GM12878 (cell line): ENCODE measurements around the gene NRP1. TPM values are rescaled to one million over a fixed set of nuclear protein-coding genes. Genes with fewer than 3 reads are reported as not detected.

Experiments used
- ATAC-seq: fragments of 200-7000 bp; cut with Tn5 transposase; 3 replicates; pipeline ENCODE4 v1.9.1; 2020; ENCODE audit warnings: mild to moderate bottlenecking, moderate library complexity
- BruUV-seq: library from RNA; stranded (reverse); fragments of 400-500 nt; replicated peaks from 2 replicates; lab custom pipeline; 2021; lab: Mats Ljungman, UMichigan
- CTCF ChIA-PET: fragments of 300-600 bp; sonication (Branson Sonifier 250); formaldehyde crosslinking; extraction: SDS; loops from one replicate; lab custom pipeline; 2021; ENCODE audit warnings: inconsistent platforms; lab: Yijun Ruan, JAX
- POLR2A ChIA-PET: fragments of 350-600 bp; formaldehyde crosslinking; extraction: SDS; loops from one replicate; lab custom pipeline; 2021; ENCODE audit warnings: inconsistent platforms; lab: Charles Lee
- RAD21 ChIA-PET: fragments of 300-600 bp; sonication (Branson Sonifier 250); formaldehyde crosslinking; loops from one replicate; lab custom pipeline; 2023; ENCODE audit warnings: antibody characterized with exemption; ENCODE audit not compliant: unreplicated experiment; lab: Charles Lee
- SMC1A ChIA-PET: fragments of 300-600 bp; sonication (Branson Sonifier 250); formaldehyde crosslinking; loops from one replicate; lab custom pipeline; 2023; ENCODE audit not compliant: unreplicated experiment, uncharacterized antibody; lab: Charles Lee
- DNase-seq: peaks from one replicate; pipeline ENCODE4 v3.0.0-alpha.2; 2011; ENCODE audit warnings: low read depth, low spot score
- FAIRE-seq: peaks from 3 replicates; lab custom pipeline; 2011; peaks lifted over from hg19 to GRCh38; lab: Jason Lieb, UNC
- H2AFZ ChIP-seq: 2 replicates; pipeline ENCODE4 v1.6.0; 2011; ENCODE audit warnings: low read depth, low read length, control low read depth; ENCODE audit not compliant: control insufficient read depth
- H3K27ac ChIP-seq: 2 replicates; pipeline ENCODE4 v1.5.1; 2011; ENCODE audit warnings: control low read depth; ENCODE audit not compliant: control insufficient read depth, insufficient read depth
- H3K27me3 ChIP-seq, 2 experiments: replicated peaks in 1 of 2; 2 replicates each; pipeline versions ENCODE4 v1.6.0 to v1.6.1; 2011; ENCODE audit warnings: low read length in 1 of 2; ENCODE audit not compliant: control insufficient read depth in 2 of 2, insufficient read depth in 2 of 2
- H3K36me3 ChIP-seq, 2 experiments: 2 replicates each; pipeline ENCODE4 v1.5.1; 2011; ENCODE audit warnings: low read length in 1 of 2; ENCODE audit not compliant: control insufficient read depth in 2 of 2, insufficient read depth in 2 of 2
- H3K4me1 ChIP-seq: 2 replicates; pipeline ENCODE4 v1.6.1; 2011; ENCODE audit warnings: mild to moderate bottlenecking, low read length, moderate library complexity, mixed read lengths; ENCODE audit not compliant: control insufficient read depth, insufficient read depth
- H3K4me2 ChIP-seq: 2 replicates; pipeline ENCODE4 v1.6.0; 2011; ENCODE audit warnings: control low read depth; ENCODE audit not compliant: control insufficient read depth, insufficient read depth
- H3K4me3 ChIP-seq: fragments of 200-600 bp; sonication (generic); 2 replicates; pipeline ENCODE4 v1.5.1; 2016
- H3K79me2 ChIP-seq: 2 replicates; pipeline ENCODE4 v1.6.0; 2011; ENCODE audit warnings: low read length; ENCODE audit not compliant: control insufficient read depth, insufficient read depth
- H3K9ac ChIP-seq: 2 replicates; pipeline ENCODE4 v1.8.0; 2011; ENCODE audit warnings: low read length, control low read depth, mixed read lengths; ENCODE audit not compliant: control insufficient read depth, insufficient read depth
- H3K9me3 ChIP-seq: replicated peaks from 3 replicates; pipeline ENCODE4 v1.5.1; 2011; ENCODE audit warnings: mild to moderate bottlenecking, low read length; ENCODE audit not compliant: control insufficient read depth, insufficient read depth
- H4K20me1 ChIP-seq: 2 replicates; pipeline ENCODE4 v1.6.0; 2011; ENCODE audit not compliant: control insufficient read depth, insufficient read depth
- CBX3 ChIP-seq: fragments of 200-600 bp; sonication (generic); IDR thresholded peaks from 2 replicates; pipeline ENCODE4 v1.6.1; 2016; ENCODE audit warnings: low read depth, borderline replicate concordance
- CHD4 ChIP-seq: fragments of 200-600 bp; sonication (generic); IDR thresholded peaks from 2 replicates; pipeline ENCODE4 v1.6.1; 2016; ENCODE audit warnings: mild to moderate bottlenecking
- EED ChIP-seq: sonication (generic); IDR thresholded peaks from 2 replicates; pipeline ENCODE4 v1.6.1; 2016; ENCODE audit warnings: antibody characterized with exemption, low read depth
- GABPA ChIP-seq: IDR thresholded peaks from 2 replicates; pipeline ENCODE4 v1.6.1; 2014; ENCODE audit warnings: antibody characterized with exemption, low read depth, mild to moderate bottlenecking, inconsistent platforms
- IRF4 ChIP-seq: IDR thresholded peaks from 2 replicates; pipeline ENCODE4 v1.6.1; 2011; ENCODE audit warnings: low read depth, low read length
- KAT2A ChIP-seq: conservative IDR thresholded peaks from 2 replicates; pipeline ENCODE4 v1.6.1; 2011; ENCODE audit warnings: low read depth, low read length; ENCODE audit not compliant: control insufficient read depth
- LARP7 ChIP-seq: fragments of 450-650 bp; IDR thresholded peaks from 2 replicates; pipeline ENCODE4 v1.6.1; 2017; ENCODE audit warnings: mild to moderate bottlenecking
- NFXL1 ChIP-seq: fragments of 450-650 bp; IDR thresholded peaks from 2 replicates; pipeline ENCODE4 v1.6.1; 2017; ENCODE audit warnings: antibody characterized with exemption, mild to moderate bottlenecking, borderline replicate concordance
- PAX5 ChIP-seq: IDR thresholded peaks from 2 replicates; pipeline ENCODE4 v1.6.1; 2011; ENCODE audit warnings: low read depth, low read length, borderline replicate concordance
- SPI1 ChIP-seq: IDR thresholded peaks from 2 replicates; pipeline ENCODE4 v1.6.1; 2011; ENCODE audit warnings: low read depth, mild to moderate bottlenecking, low read length, moderate library complexity, borderline replicate concordance; ENCODE audit not compliant: insufficient read depth
- TARDBP ChIP-seq: IDR thresholded peaks from 2 replicates; pipeline ENCODE4 v1.6.1; 2016; ENCODE audit warnings: borderline replicate concordance
- TCF12 ChIP-seq: IDR thresholded peaks from 2 replicates; pipeline ENCODE4 v1.6.1; 2011; ENCODE audit warnings: low read depth, mild to moderate bottlenecking, low read length
- WGBS: methylation state at CpG from one replicate; pipeline ENCODE4 v1.1.6; 2016; ENCODE audit warnings: low lambda C conversion rate; ENCODE audit not compliant: insufficient replicate concordance, insufficient coverage; ENCODE audit errors: missing lambda C conversion rate; 5-methylcytosine and 5-hydroxymethylcytosine counted together
- in situ Hi-C: fragments of 300-500 bp; cut with MboI; formaldehyde crosslinking; loops from 9 replicates; pipeline ENCODE4 v1.14.3; 2018; ENCODE audit warnings: mixed read lengths
- intact Hi-C: fragments of 100-400 bp; cut with micrococcal nuclease; formaldehyde crosslinking; loops from one replicate; pipeline ENCODE4 v1.14.2; 2022; ENCODE audit not compliant: unreplicated experiment
- polyA plus RNA-seq, 11 experiments: library from polyadenylated mRNA; depleted of rRNA in 4 of 11; unstranded in 6 of 11; stranded (reverse) in 5 of 11; fragments of >200 nt; fragmentation: Nextera tagmentation in 4 of 11; fragmentation: Illumina TruSeq in 1 of 11; extraction: Ambion mirVana in 4 of 11; extraction: Trizol in 1 of 11; gene quantifications; 1 replicate in 1 of 11; 2 replicates in 10 of 11; pipeline versions ENCODE4 v1.2.1 to v1.2.3, GENCODE V29; 2011 to 2016; ENCODE audit warnings: inconsistent platforms in 2 of 11, missing spikeins in 2 of 11, low read depth in 1 of 11
- total RNA-seq, 4 experiments: library from RNA; depleted of rRNA in 3 of 4; stranded (reverse); fragments of >200 nt in 3 of 4; fragmentation: Illumina TruSeq in 1 of 4; extraction: Trizol in 1 of 4; gene quantifications; 2 replicates each; pipeline versions ENCODE4 v1.2.1 to v1.2.3, GENCODE V29; 2013 to 2021
- TF ChIP-seq, protein P1 (sequence below): IDR thresholded peaks from 2 replicates; pipeline ENCODE4 v1.6.1; 2012; ENCODE audit warnings: improper control_type of control experiment, low read depth, low read length; ENCODE audit not compliant: insufficient replicate concordance
- TF ChIP-seq, protein P2 (sequence below): fragments of 450-650 bp; IDR thresholded peaks from 2 replicates; pipeline ENCODE4 v1.6.1; 2016; ENCODE audit warnings: mild to moderate bottlenecking

Gene NRP1
- total and polyA plus RNA-seq, 10 of the 15 experiments (the other 5 are each of a cell fraction or from before 2014, with no cell fraction given) = 0.11 to 12.1 (median 0.52) TPM

DNA sequence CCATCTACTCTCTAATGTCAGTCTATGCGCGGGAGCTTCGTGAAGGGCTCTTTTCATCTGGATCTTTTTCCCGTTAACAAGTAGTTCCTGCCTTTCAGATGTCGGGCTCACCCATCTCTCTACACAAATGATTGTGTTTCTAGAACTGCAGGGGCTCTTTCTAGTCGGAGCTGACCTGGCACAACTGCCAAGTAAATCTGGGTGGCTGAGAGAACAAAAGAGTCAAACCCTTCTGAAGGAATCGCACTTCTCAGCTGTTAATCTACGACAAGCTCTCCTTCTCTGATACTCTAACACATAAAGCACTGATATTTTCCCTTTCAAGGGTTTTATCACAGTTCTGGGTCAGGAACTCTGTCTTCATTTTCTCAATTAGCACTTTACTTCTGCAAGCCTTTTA, 144.7 kb downstream of the NRP1 start:
- Histone ChIP-seq H4K20me1 (no peaks in the 10 kb centered on the region), H3K27me3 (no peaks in the 10 kb centered on the region), H3K79me2 (no peaks in the 10 kb centered on the region), H3K9me3 (no peaks in the 10 kb centered on the region), H3K4me2 (no peak overlapping the region), H3K4me3 (no peak overlapping the region), H3K27ac (no peak overlapping the region), H3K4me1 (no peaks in the 10 kb centered on the region), H3K36me3 (no peaks in the 10 kb centered on the region), H3K9ac (no peak overlapping the region), H2AFZ (no peak overlapping the region)
- ChIA-PET POLR2A (interaction anchor here (0.5 kb wide), 1 partner anchor 54 kb away, joined by 7 read pairs; no protein-coding TSS in a partner anchor), SMC1A (interaction anchor here (0.6 to 1.3 kb wide), 2 partner anchors 12 to 1109 kb away, joined by 3 read pairs; no protein-coding TSS in a partner anchor), RAD21 (no interaction called here), CTCF (interaction anchor here (0.6 kb wide), 1 partner anchor 143 kb away, joined by 3 read pairs; no protein-coding TSS in a partner anchor)
- FAIRE-seq (no peak), DNase-seq (no peak), ATAC-seq (no peak)
- no peak for TF ChIP-seq CBX3
- TF ChIP-seq KAT2A = no peak
- TF ChIP-seq TARDBP = no peak
- TF ChIP-seq TCF12 = no peak
- TF ChIP-seq SPI1 = no peak
- no peak for TF ChIP-seq NFXL1
- TF ChIP-seq IRF4 = no peak
- TF ChIP-seq PAX5 = no peak
- no peak for TF ChIP-seq LARP7
- TF ChIP-seq GABPA = no peak
- TF ChIP-seq, protein P1, sequence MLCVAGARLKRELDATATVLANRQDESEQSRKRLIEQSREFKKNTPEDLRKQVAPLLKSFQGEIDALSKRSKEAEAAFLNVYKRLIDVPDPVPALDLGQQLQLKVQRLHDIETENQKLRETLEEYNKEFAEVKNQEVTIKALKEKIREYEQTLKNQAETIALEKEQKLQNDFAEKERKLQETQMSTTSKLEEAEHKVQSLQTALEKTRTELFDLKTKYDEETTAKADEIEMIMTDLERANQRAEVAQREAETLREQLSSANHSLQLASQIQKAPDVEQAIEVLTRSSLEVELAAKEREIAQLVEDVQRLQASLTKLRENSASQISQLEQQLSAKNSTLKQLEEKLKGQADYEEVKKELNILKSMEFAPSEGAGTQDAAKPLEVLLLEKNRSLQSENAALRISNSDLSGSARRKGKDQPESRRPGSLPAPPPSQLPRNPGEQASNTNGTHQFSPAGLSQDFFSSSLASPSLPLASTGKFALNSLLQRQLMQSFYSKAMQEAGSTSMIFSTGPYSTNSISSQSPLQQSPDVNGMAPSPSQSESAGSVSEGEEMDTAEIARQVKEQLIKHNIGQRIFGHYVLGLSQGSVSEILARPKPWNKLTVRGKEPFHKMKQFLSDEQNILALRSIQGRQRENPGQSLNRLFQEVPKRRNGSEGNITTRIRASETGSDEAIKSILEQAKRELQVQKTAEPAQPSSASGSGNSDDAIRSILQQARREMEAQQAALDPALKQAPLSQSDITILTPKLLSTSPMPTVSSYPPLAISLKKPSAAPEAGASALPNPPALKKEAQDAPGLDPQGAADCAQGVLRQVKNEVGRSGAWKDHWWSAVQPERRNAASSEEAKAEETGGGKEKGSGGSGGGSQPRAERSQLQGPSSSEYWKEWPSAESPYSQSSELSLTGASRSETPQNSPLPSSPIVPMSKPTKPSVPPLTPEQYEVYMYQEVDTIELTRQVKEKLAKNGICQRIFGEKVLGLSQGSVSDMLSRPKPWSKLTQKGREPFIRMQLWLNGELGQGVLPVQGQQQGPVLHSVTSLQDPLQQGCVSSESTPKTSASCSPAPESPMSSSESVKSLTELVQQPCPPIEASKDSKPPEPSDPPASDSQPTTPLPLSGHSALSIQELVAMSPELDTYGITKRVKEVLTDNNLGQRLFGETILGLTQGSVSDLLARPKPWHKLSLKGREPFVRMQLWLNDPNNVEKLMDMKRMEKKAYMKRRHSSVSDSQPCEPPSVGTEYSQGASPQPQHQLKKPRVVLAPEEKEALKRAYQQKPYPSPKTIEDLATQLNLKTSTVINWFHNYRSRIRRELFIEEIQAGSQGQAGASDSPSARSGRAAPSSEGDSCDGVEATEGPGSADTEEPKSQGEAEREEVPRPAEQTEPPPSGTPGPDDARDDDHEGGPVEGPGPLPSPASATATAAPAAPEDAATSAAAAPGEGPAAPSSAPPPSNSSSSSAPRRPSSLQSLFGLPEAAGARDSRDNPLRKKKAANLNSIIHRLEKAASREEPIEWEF = no peak
- TF ChIP-seq, protein P2, sequence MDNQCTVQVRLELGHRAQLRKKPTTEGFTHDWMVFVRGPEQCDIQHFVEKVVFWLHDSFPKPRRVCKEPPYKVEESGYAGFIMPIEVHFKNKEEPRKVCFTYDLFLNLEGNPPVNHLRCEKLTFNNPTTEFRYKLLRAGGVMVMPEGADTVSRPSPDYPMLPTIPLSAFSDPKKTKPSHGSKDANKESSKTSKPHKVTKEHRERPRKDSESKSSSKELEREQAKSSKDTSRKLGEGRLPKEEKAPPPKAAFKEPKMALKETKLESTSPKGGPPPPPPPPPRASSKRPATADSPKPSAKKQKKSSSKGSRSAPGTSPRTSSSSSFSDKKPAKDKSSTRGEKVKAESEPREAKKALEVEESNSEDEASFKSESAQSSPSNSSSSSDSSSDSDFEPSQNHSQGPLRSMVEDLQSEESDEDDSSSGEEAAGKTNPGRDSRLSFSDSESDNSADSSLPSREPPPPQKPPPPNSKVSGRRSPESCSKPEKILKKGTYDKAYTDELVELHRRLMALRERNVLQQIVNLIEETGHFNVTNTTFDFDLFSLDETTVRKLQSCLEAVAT = no peak
- TF ChIP-seq CHD4 = no peak
- no peak for TF ChIP-seq EED
- in situ Hi-C loops = loop anchor here (25.0 kb wide), 1 partner anchor 1447 kb away; no protein-coding TSS in a partner anchor
- WGBS = 34% methylated on average over 8 of the region's 8 CpGs
- BruUV-seq = no TSS peak
- intact Hi-C loops = loop anchor here (5.0 kb wide), 1 partner anchor 142 kb away; the partner anchor contains the start of gene NRP1
